ENCODE results near the gene UQCRHL.
A peak's percentile ranks its signal among the peaks of the same experiment; 100 is the strongest.

Gene UQCRHL

DNA sequence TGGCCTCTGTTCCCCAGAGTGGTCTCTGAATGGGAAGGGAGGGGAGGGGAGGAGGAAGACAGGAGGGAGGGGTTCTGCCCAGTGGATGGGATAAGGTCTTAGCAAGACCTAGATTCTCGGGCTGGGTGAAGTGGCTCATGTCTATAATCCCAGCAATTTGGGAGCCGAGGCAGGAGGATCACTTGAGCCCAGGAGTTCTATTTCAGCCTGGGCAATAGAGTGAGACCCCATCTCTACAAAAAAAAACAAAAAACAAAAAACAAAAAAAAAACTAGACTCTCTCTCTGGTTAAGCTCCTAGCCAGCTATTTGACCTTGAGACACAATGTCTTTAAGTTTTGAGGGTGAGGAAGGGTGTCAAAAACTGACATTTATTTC, 11.4 kb downstream of the UQCRHL start:
- DNase-seq (ENCODE audit: low spot score in 2 of 2) (no peak), ATAC-seq (ENCODE audit: low read depth) (no peak)
- Mint-ChIP-seq H3K4me1 (peaks cover 4% of the 10 kb centered on the region), H3K27me3 (peaks cover 6% of the 10 kb centered on the region), H3K9me3 (no peaks in the 10 kb centered on the region), H3K36me3 (no peaks in the 10 kb centered on the region), H3K27ac (no peak overlapping the region), H3K4me3 (no peak overlapping the region)

GRCh38 chr1:15788624-15789301, 18.7 kb downstream of the UQCRHL start:
- DNase-seq (ENCODE audit: low spot score in 2 of 2) (no peak), ATAC-seq (ENCODE audit: low read depth) (peak; percentile 41)
- H3K27ac Mint-ChIP-seq = no peak overlapping the region
- H3K9me3 Mint-ChIP-seq = no peaks in the 10 kb centered on the region
- peaks cover 15% of the 10 kb centered on the region for H3K27me3 Mint-ChIP-seq
- peaks cover 6% of the 10 kb centered on the region for H3K4me1 Mint-ChIP-seq
- no peak overlapping the region for H3K4me3 Mint-ChIP-seq
- H3K36me3 Mint-ChIP-seq = no peaks in the 10 kb centered on the region

DNA sequence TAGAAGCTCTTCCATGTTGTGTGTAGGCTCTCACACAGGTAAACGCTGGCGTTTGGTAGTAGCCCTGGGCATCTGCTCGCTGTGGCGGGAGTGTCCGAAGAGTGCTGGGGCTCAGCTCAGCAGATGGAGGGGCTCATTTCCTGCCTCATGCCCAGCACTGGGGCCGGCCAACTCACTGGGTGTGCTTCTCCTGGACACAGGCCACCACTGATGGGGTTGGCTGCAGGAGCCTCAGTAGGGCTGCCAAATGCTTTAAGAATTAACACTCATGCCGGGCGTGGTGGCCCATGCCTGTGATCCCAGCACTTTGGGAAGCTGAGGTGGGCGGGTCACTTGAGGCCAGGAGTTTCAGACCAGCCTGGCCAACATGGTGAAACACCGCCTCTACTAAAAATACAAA, 20.9 kb downstream of the UQCRHL start:
- H3K4me1 Mint-ChIP-seq = peaks cover 4% of the 10 kb centered on the region
- H3K27ac Mint-ChIP-seq = no peak overlapping the region
- DNase-seq (ENCODE audit: low spot score in 2 of 2) (no peak), ATAC-seq (ENCODE audit: low read depth) (no peak)
- no peak overlapping the region for H3K4me3 Mint-ChIP-seq
- peaks cover 15% of the 10 kb centered on the region for H3K27me3 Mint-ChIP-seq
- H3K9me3 Mint-ChIP-seq = no peaks in the 10 kb centered on the region
- H3K36me3 Mint-ChIP-seq = no peaks in the 10 kb centered on the region

DNA sequence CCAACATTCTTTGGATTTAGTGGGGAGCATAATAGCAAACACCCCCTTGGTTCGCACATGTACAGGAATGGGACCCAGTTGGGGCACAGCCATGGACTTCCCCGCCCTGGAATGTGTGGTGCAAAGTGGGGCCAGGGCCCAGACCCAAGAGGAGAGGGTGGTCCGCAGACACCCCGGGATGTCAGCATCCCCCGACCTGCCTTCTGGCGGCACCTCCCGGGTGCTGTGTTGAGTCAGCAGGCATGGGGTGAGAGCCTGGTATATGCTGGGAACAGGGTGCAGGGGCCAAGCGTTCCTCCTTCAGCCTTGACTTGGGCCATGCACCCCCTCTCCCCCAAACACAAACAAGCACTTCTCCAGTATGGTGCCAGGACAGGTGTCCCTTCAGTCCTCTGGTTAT, 21.8 kb downstream of the UQCRHL start:
- no peak for ATAC-seq (ENCODE audit: low read depth)
- peaks cover 4% of the 10 kb centered on the region for H3K4me1 Mint-ChIP-seq

DNA sequence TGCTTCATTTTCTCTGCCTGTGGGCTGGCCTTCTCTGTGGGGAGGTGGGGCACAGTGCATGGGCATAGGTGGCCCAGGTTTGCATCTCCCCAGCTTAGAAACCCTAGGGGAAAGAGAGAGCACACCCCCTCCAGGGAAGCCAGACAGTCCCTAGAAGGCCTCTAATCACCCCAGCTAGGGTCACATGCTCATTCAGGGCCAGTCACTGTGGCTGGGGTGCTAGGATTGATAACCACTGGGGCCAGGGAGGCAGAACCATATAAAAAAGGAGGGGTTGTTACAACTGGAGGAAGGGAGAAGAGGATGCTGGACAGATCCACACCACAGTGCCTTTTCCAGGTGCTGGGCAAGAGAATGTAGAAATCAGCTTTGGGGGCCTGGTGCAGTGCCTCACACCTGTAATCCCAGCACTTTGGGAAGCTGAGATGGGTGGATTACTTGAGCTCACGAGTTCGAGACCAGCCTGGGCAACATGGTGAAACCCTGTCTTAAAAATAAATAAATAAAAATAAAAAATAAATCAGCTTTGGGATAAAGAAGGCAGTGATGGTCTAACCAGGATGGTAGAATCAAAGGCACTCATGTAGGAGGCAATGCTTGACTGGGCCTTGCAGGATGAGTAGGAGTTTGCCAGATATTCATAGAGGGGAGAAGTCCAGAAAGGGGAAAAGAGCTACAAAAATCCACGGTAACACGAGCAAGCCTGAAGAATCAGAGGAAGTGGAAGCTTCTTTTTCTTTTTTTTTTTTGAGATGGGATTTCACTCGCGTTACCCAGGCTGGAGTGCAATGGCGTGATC, 29.3 kb downstream of the UQCRHL start:
- Mint-ChIP-seq H3K4me1 (no peaks in the 10 kb centered on the region), H3K4me3 (no peak overlapping the region), H3K9me3 (no peaks in the 10 kb centered on the region), H3K36me3 (no peaks in the 10 kb centered on the region), H3K27me3 (peaks cover 8% of the 10 kb centered on the region), H3K27ac (no peak overlapping the region)
- DNase-seq (ENCODE audit: low spot score in 2 of 2) = no peak
- no peak for ATAC-seq (ENCODE audit: low read depth)

More for the DNA sequence above, 21.8 kb downstream of the UQCRHL start:
- no peaks in the 10 kb centered on the region for H3K36me3 Mint-ChIP-seq
- H3K27me3 Mint-ChIP-seq = peaks cover 14% of the 10 kb centered on the region
- H3K4me3 Mint-ChIP-seq = no peak overlapping the region
- no peak overlapping the region for H3K27ac Mint-ChIP-seq
- no peaks in the 10 kb centered on the region for H3K9me3 Mint-ChIP-seq
- DNase-seq (ENCODE audit: low spot score in 2 of 2) = no peak

GRCh38 chr1:15775706-15776105, 31.7 kb downstream of the UQCRHL start:
- Mint-ChIP-seq H3K4me3 (no peak overlapping the region), H3K4me1 (no peaks in the 10 kb centered on the region), H3K36me3 (no peaks in the 10 kb centered on the region), H3K27me3 (peaks cover 19% of the 10 kb centered on the region), H3K27ac (no peak overlapping the region), H3K9me3 (no peaks in the 10 kb centered on the region)
- ATAC-seq (ENCODE audit: low read depth) (no peak), DNase-seq (ENCODE audit: low spot score in 2 of 2) (no peak)

- Mint-ChIP-seq H3K36me3 (no peaks in the 10 kb centered on the region), H3K27me3 (peaks cover 18% of the 10 kb centered on the region), H3K27ac (no peak overlapping the region), H3K4me1 (no peaks in the 10 kb centered on the region), H3K9me3 (no peaks in the 10 kb centered on the region), H3K4me3 (no peak overlapping the region)
- no peak for DNase-seq (ENCODE audit: low spot score in 2 of 2)
- ATAC-seq (ENCODE audit: low read depth) = no peak
These were observed 35.5 kb downstream of the UQCRHL start for GRCh38 chr1:15771836-15772515.

GRCh38 chr1:15770313-15770962, 37.0 kb downstream of the UQCRHL start:
- Mint-ChIP-seq H3K36me3 (no peaks in the 10 kb centered on the region), H3K27ac (no peak overlapping the region), H3K4me3 (no peak overlapping the region), H3K27me3 (peaks cover 23% of the 10 kb centered on the region), H3K9me3 (no peaks in the 10 kb centered on the region), H3K4me1 (peaks cover 2% of the 10 kb centered on the region)
- DNase-seq (ENCODE audit: low spot score in 2 of 2) (no peak), ATAC-seq (ENCODE audit: low read depth) (no peak)

DNA sequence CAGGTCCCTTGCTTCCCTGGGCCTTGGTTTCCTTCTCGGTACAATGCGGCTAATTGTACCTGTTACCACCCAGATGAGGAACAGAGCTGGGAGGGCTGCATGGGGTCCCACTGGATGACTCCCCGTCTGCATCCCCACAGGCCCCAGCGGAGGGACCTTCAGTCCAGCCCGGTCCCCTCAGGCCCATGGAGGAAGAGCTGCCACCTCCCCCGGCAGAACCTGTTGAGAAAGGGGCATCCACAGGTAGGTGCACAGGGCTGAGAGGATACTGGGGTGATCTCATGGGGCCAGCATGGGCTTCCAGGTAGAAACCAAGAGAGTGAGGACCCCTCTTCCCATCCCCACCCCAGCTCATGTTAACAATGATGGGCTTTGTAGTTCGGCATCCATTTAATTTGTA, 39.1 kb downstream of the UQCRHL start:
- no peaks in the 10 kb centered on the region for H3K36me3 Mint-ChIP-seq
- DNase-seq (ENCODE audit: low spot score in 2 of 2) (no peak), ATAC-seq (ENCODE audit: low read depth) (no peak)
- H3K27ac Mint-ChIP-seq = no peak overlapping the region
- H3K4me3 Mint-ChIP-seq = no peak overlapping the region
- H3K27me3 Mint-ChIP-seq = peaks cover 28% of the 10 kb centered on the region
- no peaks in the 10 kb centered on the region for H3K9me3 Mint-ChIP-seq
- peaks cover 2% of the 10 kb centered on the region for H3K4me1 Mint-ChIP-seq

DNA sequence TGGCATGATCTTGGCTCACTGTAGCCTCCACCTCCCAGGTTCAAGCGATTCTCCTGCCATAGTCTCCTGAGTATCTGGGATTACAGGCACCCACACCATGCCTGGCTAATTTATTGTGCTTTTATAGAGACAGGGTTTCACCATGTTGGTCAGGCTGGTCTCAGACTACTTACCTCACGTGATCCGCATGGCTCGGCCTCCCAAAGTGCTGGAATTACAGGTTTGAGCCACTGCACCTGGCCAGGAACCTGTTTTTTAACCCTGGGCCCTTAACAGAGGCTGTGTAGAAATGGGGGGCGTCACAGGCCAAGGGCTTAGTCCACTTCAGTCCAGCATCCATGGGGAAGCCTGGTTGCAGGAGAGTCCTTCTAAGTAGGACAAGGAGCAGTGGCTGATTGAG, 39.5 kb downstream of the UQCRHL start:
- Mint-ChIP-seq H3K4me1 (peaks cover 2% of the 10 kb centered on the region), H3K27me3 (peaks cover 28% of the 10 kb centered on the region), H3K27ac (no peak overlapping the region), H3K36me3 (no peaks in the 10 kb centered on the region), H3K4me3 (no peak overlapping the region), H3K9me3 (no peaks in the 10 kb centered on the region)
- DNase-seq (ENCODE audit: low spot score in 2 of 2) (no peak), ATAC-seq (ENCODE audit: low read depth) (no peak)

GRCh38 chr1:15765495-15766194, 41.8 kb downstream of the UQCRHL start:
- DNase-seq (ENCODE audit: low spot score in 2 of 2) (no peak), ATAC-seq (ENCODE audit: low read depth) (peak; percentile 35)
- no peak overlapping the region for H3K27ac Mint-ChIP-seq
- H3K36me3 Mint-ChIP-seq = no peaks in the 10 kb centered on the region
- no peaks in the 10 kb centered on the region for H3K9me3 Mint-ChIP-seq
- peaks cover 21% of the 10 kb centered on the region for H3K27me3 Mint-ChIP-seq
- no peak overlapping the region for H3K4me3 Mint-ChIP-seq
- peaks cover 2% of the 10 kb centered on the region for H3K4me1 Mint-ChIP-seq

- Mint-ChIP-seq H3K9me3 (no peaks in the 10 kb centered on the region), H3K36me3 (no peaks in the 10 kb centered on the region), H3K27ac (no peak overlapping the region), H3K4me1 (peaks cover 4% of the 10 kb centered on the region), H3K27me3 (peaks cover 22% of the 10 kb centered on the region), H3K4me3 (no peak overlapping the region)
- no peak for ATAC-seq (ENCODE audit: low read depth)
- no peak for DNase-seq (ENCODE audit: low spot score in 2 of 2)
These were observed 42.6 kb downstream of the UQCRHL start for GRCh38 chr1:15764890-15765289.

GRCh38 chr1:15764269-15764764, 43.1 kb downstream of the UQCRHL start:
- Mint-ChIP-seq H3K9me3 (no peaks in the 10 kb centered on the region), H3K4me3 (no peak overlapping the region), H3K4me1 (peaks cover 4% of the 10 kb centered on the region), H3K36me3 (no peaks in the 10 kb centered on the region), H3K27ac (no peak overlapping the region), H3K27me3 (peaks cover 22% of the 10 kb centered on the region)
- no peak for DNase-seq (ENCODE audit: low spot score in 2 of 2)
- ATAC-seq (ENCODE audit: low read depth) = no peak
